ENCODE results near the gene HIC2. TPM values are rescaled to one million over a fixed set of nuclear protein-coding genes. Genes with fewer than 3 reads are reported as not detected.
A peak's percentile ranks its signal among the peaks of the same experiment; 100 is the strongest.
"Not testable (repeated sequence)": the region's sequence is repeated elsewhere in the genome, so short reads cannot be mapped to it uniquely, and the experiment has no call there.

The HIC2 gene
- total RNA-seq, 4 donors from 2014 or later, result 0.26 to 8.4 (median 5.2) TPM

GRCh38 chr22:21451545-21452520 is 34.7 kb downstream of the HIC2 start:
- intact Hi-C loops (cut with DNase I; ENCODE audit: low total_unique reads), result no loop called here
- H3K9me3 ChIP-seq, result no peaks in the 10 kb centered on the region
- no peak for TF ChIP-seq POLR2A (IDR thresholded peaks at IDR 0.05)
- peak in 1 of 2 donors; percentile 8 for DNase-seq
- H3K36me3 ChIP-seq, result no peaks in the 10 kb centered on the region
- no peaks in the 10 kb centered on the region for H3K27me3 ChIP-seq
- H3K4me3 ChIP-seq, result no peak overlapping the region
- H3K4me1 ChIP-seq, result no peaks in the 10 kb centered on the region
- no peak overlapping the region for H3K27ac ChIP-seq

- H3K27me3 ChIP-seq; H3K4me1 ChIP-seq; DNase-seq; intact Hi-C loops (cut with DNase I; ENCODE audit: low total_unique reads); H3K27ac ChIP-seq; H3K9me3 ChIP-seq; H3K4me3 ChIP-seq; H3K36me3 ChIP-seq: not testable (repeated sequence)
These were observed 35.5 kb downstream of the HIC2 start for GRCh38 chr22:21452666-21453065.

- H3K27ac ChIP-seq; H3K9me3 ChIP-seq; H3K27me3 ChIP-seq; H3K4me3 ChIP-seq; H3K4me1 ChIP-seq; H3K36me3 ChIP-seq; DNase-seq; intact Hi-C loops (cut with DNase I; ENCODE audit: low total_unique reads): not testable (repeated sequence)
These were observed 37.8 kb downstream of the HIC2 start for GRCh38 chr22:21454998-21455333.

- no peak overlapping the region for H3K4me3 ChIP-seq
- DNase-seq, result peak in 1 of 2 donors; percentile 7
- H3K4me1 ChIP-seq, result no peaks in the 10 kb centered on the region
- no peaks in the 10 kb centered on the region for H3K27me3 ChIP-seq
- no peaks in the 10 kb centered on the region for H3K36me3 ChIP-seq
- no peaks in the 10 kb centered on the region for H3K9me3 ChIP-seq
- intact Hi-C loops (cut with DNase I; ENCODE audit: low total_unique reads), result no loop called here
- no peak overlapping the region for H3K27ac ChIP-seq
- no peak for TF ChIP-seq CTCF (IDR thresholded peaks at IDR 0.05)
- TF ChIP-seq POLR2A (IDR thresholded peaks at IDR 0.05), result no peak
These were observed 38.3 kb downstream of the HIC2 start for GRCh38 chr22:21455334-21456089.

- no peaks in the 10 kb centered on the region for H3K27me3 ChIP-seq
- TF ChIP-seq POLR2A (IDR thresholded peaks at IDR 0.05), result no peak
- no peaks in the 10 kb centered on the region for H3K9me3 ChIP-seq
- H3K27ac ChIP-seq, result no peak overlapping the region
- intact Hi-C loops (cut with DNase I; ENCODE audit: low total_unique reads), result no loop called here
- H3K36me3 ChIP-seq, result no peaks in the 10 kb centered on the region
- H3K4me1 ChIP-seq, result no peaks in the 10 kb centered on the region
- peak in 1 of 2 donors; percentile 4 for DNase-seq
- no peak overlapping the region for H3K4me3 ChIP-seq
These were observed 40.0 kb downstream of the HIC2 start for GRCh38 chr22:21457023-21457787.

- intact Hi-C loops (cut with DNase I; ENCODE audit: low total_unique reads); H3K4me3 ChIP-seq; H3K36me3 ChIP-seq; DNase-seq; H3K27me3 ChIP-seq; H3K27ac ChIP-seq; H3K4me1 ChIP-seq; H3K9me3 ChIP-seq: not testable (repeated sequence)
These were observed 45.5 kb downstream of the HIC2 start for GRCh38 chr22:21462672-21463071.

- H3K36me3 ChIP-seq; H3K9me3 ChIP-seq; DNase-seq; intact Hi-C loops (cut with DNase I; ENCODE audit: low total_unique reads); H3K4me1 ChIP-seq; H3K27me3 ChIP-seq: not testable (repeated sequence)
- Histone ChIP-seq H3K27ac (peak within 1 kb of the TSS; percentile 45 to 69), H3K4me3 (peak within 1 kb of the TSS; percentile 38 to 41)
These were observed 50.4 kb downstream of the HIC2 start, which contains the start of gene TMEM191C for GRCh38 chr22:21467337-21468193. TMEM191C (plus strand) TSS chr22:21467387; CDS start chr22:21467460, 73 bp downstream.

GRCh38 chr22:21468194-21469096 is 51.3 kb downstream of the HIC2 start:
- H3K4me1 ChIP-seq; H3K9me3 ChIP-seq; H3K27me3 ChIP-seq; intact Hi-C loops (cut with DNase I; ENCODE audit: low total_unique reads); H3K36me3 ChIP-seq: not testable (repeated sequence)
- Histone ChIP-seq H3K27ac (peak overlapping the region; percentile 45 to 69), H3K4me3 (peak overlapping the region; percentile 38 to 41)
- peak; percentile 87 to 94 for DNase-seq

- DNase-seq; H3K27ac ChIP-seq; H3K4me3 ChIP-seq; H3K36me3 ChIP-seq; H3K27me3 ChIP-seq; H3K4me1 ChIP-seq; H3K9me3 ChIP-seq; intact Hi-C loops (cut with DNase I; ENCODE audit: low total_unique reads): not testable (repeated sequence)
These were observed 52.2 kb downstream of the HIC2 start for GRCh38 chr22:21469097-21469994.

Measured in uterus (tissue), 4 donors.